SH-SY5Y (cell line): Measurements from ENCODE around the gene IFNA14.

ENCODE experiments used
- GATA2 ChIP-seq: IDR thresholded peaks from 2 replicates; pipeline ENCODE4 v1.6.1; 2011; ENCODE audit warnings: mild to moderate bottlenecking, low read depth, low read length
- GATA3 ChIP-seq: IDR thresholded peaks from 2 replicates; pipeline ENCODE4 v1.6.1; 2011; ENCODE audit warnings: low read depth, mild to moderate bottlenecking, low read length, moderate library complexity

- TF ChIP-seq GATA3 (no peak), GATA2 (no peak)
Observed at GRCh38 chr9:21233258-21233657, 6.5 kb downstream of the IFNA14 start.
